Activated CD4-positive, alpha-beta T cell treated with anti-CD3 and anti-CD28 coated beads for 36 hours (primary cell): ENCODE measurements around the gene NRL. TPM values are rescaled to one million over a fixed set of nuclear protein-coding genes. Genes with fewer than 3 reads are reported as not detected.

ENCODE experiments used
- ATAC-seq: fragments of 200-7000 bp; cut with Tn5 transposase; one replicate; pipeline ENCODE4 v1.10.0; 2021; ENCODE audit warnings: mild to moderate bottlenecking, moderate library complexity
- CTCF ChIA-PET: fragments of 350-600 bp; sonication (Branson Sonifier 250); formaldehyde crosslinking; loops from one replicate; lab custom pipeline; 2021; ENCODE audit warnings: antibody characterized with exemption; lab: Charles Lee
- POLR2A ChIA-PET: fragments of 350-600 bp; sonication (Branson Sonifier 250); formaldehyde crosslinking; loops from one replicate; lab custom pipeline; 2021; ENCODE audit warnings: antibody characterized with exemption, inconsistent platforms; lab: Charles Lee
- DNase-seq: peaks from one replicate; pipeline ENCODE4 v3.0.0-alpha.2; 2020
- H3K27ac Mint-ChIP-seq: one replicate; pipeline ENCODE4 v1.8.0; 2021; ENCODE audit warnings: mixed read lengths
- H3K27me3 Mint-ChIP-seq: one replicate; pipeline ENCODE4 v1.8.0; 2021; ENCODE audit warnings: mixed read lengths
- H3K36me3 Mint-ChIP-seq: one replicate; pipeline ENCODE4 v1.8.0; 2021; ENCODE audit warnings: low read depth, mixed read lengths
- H3K4me1 Mint-ChIP-seq: one replicate; pipeline ENCODE4 v1.8.0; 2021; ENCODE audit warnings: mixed read lengths
- H3K4me3 Mint-ChIP-seq: one replicate; pipeline ENCODE4 v1.8.0; 2021; ENCODE audit warnings: mild to moderate bottlenecking, moderate library complexity, mixed read lengths
- H3K9me3 Mint-ChIP-seq: one replicate; pipeline ENCODE4 v1.8.0; 2021; ENCODE audit warnings: low read depth, mixed read lengths
- intact Hi-C, 2 experiments: fragments of 100-400 bp; cut with DNase I in 1 of 2; cut with micrococcal nuclease in 1 of 2; formaldehyde crosslinking; loops; one replicate each; pipeline versions ENCODE4 v1.14.2 to v1.15.1; 2022 to 2024; cut with DNase I, micrococcal nuclease
- total RNA-seq, 2 experiments: library from RNA; stranded (reverse); gene quantifications; one replicate each; pipeline ENCODE4 v1.2.3, GENCODE V29; 2021

The NRL gene
- 1 to 10 TPM; 1.5 to 1.6 TPM for total RNA-seq

DNA sequence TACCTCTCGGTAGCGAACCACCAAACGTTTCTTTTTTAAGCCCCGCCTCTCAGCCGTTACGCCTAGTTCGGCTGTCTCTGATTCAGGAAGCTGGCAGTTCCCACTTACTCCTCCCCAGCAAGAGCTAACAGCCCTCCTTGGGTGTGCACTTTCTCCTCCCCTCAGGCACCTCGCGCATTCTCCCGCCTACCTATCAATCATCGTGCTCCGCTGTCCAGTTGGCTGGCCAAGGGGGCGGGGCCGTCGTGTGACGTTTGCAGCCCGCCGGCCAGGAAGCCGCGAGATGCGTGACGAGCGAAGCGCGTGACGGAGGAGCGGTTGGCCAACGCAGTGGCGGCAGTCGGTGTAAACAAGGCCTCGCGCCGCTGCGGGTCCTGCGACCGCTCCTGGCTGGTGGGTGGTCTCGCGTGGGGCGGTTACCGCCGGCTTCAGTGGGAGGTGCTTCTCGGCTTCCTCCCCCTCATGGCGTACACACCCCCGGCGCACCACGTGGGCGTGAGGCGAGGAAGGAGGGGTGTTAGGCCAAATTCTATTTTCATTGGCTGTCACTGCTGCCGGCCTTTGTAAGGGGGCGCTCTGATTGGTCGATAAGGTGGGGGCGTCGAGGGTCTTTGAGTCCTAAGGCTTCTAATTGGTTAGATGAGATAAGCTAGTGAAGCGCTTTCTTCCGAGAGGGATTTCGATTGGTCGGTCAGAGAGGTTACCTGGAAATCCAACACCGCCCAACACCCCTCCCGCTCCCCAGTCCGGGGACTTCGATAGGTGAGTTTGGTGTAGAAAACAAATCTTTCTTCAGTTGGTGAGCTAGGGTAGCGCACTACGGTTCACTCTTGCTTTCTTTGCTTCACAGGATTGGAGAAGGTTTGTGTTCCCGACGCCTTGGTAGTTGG lies at the start of gene NRL, which contains the start of gene DCAF11:
Gene NRL, minus strand, starts transcription at position 418 of the 890 bp plus-strand sequence. CDS start 32,101 bp downstream, outside the sequence.
Gene DCAF11, plus strand, starts transcription at position 246 of the 890 bp plus-strand sequence. CDS start 818 bp downstream, outside the sequence.
- ATAC-seq, result peak; percentile 89
- intact Hi-C loops, result loop anchor here (1.0 to 10.0 kb wide), 19 partner anchors 20 to 1020 kb away; partner anchors contain the start of genes EMC9 (in 2 of the 2), GMPR2 (in 2 of the 2), IRF9 (in 2 of the 2) and NEDD8 (in 2 of the 2)
- peaks cover 28% of the 10 kb centered on the region for H3K4me1 Mint-ChIP-seq
- peaks cover 36% of the 10 kb centered on the region for H3K36me3 Mint-ChIP-seq
- peak within 1 kb of the TSS; percentile 85 for H3K4me3 Mint-ChIP-seq
- peak; percentile 99 for DNase-seq
- no peaks in the 10 kb centered on the region for H3K9me3 Mint-ChIP-seq
- ChIA-PET POLR2A (interaction anchor here (0.6 to 2.8 kb wide), 20 partner anchors 18 to 316 kb away, joined by 3 to 35 read pairs (median 6); partner anchors contain the start of genes CHMP4A, DHRS1, EMC9 and IPO4), CTCF (interaction anchor here (0.8 to 3.3 kb wide), 27 partner anchors 10 to 322 kb away, joined by 3 to 32 read pairs (median 5); partner anchors contain the start of genes CIDEB, EMC9, IRF9 and PCK2)
- H3K27ac Mint-ChIP-seq, result peak within 1 kb of the TSS; percentile 97
- H3K27me3 Mint-ChIP-seq, result no peaks in the 10 kb centered on the region

GRCh38 chr14:24162093-24162492 lies 47.3 kb upstream of the NRL start:
- Mint-ChIP-seq H3K9me3 (no peaks in the 10 kb centered on the region), H3K4me3 (peak overlapping the region; percentile 84), H3K36me3 (peaks cover 76% of the 10 kb centered on the region), H3K27me3 (no peaks in the 10 kb centered on the region), H3K27ac (peak overlapping the region; percentile 97), H3K4me1 (peaks cover 38% of the 10 kb centered on the region)
- ChIA-PET POLR2A (interaction anchor here (0.6 to 3.6 kb wide), 15 partner anchors 7 to 111 kb away, joined by 3 to 36 read pairs (median 5); partner anchors contain the start of genes DCAF11, EMC9, IPO4 and NRL), CTCF (interaction anchor here (0.6 to 3.6 kb wide), 22 partner anchors 12 to 623 kb away, joined by 3 to 43 read pairs (median 6); partner anchors contain the start of genes CHMP4A, CIDEB, DCAF11 and EMC9)
- DNase-seq, result peak; percentile 56
- intact Hi-C loops, result no loop called here
- ATAC-seq, result peak; percentile 13

GRCh38 chr14:24160850-24161804 lies 46.4 kb upstream of the NRL start, which contains the start of gene IRF9:
TSS of gene IRF9 (plus strand) at chr14:24161265. CDS start at chr14:24162145, 880 bp downstream.
- H3K9me3 Mint-ChIP-seq, result no peaks in the 10 kb centered on the region
- H3K36me3 Mint-ChIP-seq, result peaks cover 73% of the 10 kb centered on the region
- H3K4me1 Mint-ChIP-seq, result peaks cover 35% of the 10 kb centered on the region
- H3K27me3 Mint-ChIP-seq, result no peaks in the 10 kb centered on the region
- ChIA-PET CTCF (interaction anchor here (0.6 to 3.6 kb wide), 40 partner anchors 9 to 1066 kb away, joined by 3 to 43 read pairs (median 4); partner anchors contain the start of genes C14orf119, CHMP4A, CIDEB and DCAF11), POLR2A (interaction anchor here (0.6 to 3.6 kb wide), 20 partner anchors 8 to 112 kb away, joined by 3 to 36 read pairs (median 5); partner anchors contain the start of genes CHMP4A, DCAF11, EMC9 and IPO4)
- H3K4me3 Mint-ChIP-seq, result peak within 1 kb of the TSS; percentile 84
- ATAC-seq, result peak; percentile 89
- H3K27ac Mint-ChIP-seq, result peak within 1 kb of the TSS; percentile 97
- intact Hi-C loops, result loop anchor here (1.0 to 2.0 kb wide), 17 partner anchors 14 to 269 kb away; partner anchors contain the start of genes DCAF11 (in 2 of the 2), EMC9 (in 2 of the 2), IPO4 (in 2 of the 2) and NRL (in 2 of the 2)
- DNase-seq, result peak; percentile 98

- Mint-ChIP-seq H3K9me3 (no peaks in the 10 kb centered on the region), H3K4me3 (peak overlapping the region; percentile 84), H3K27ac (peak overlapping the region; percentile 97), H3K36me3 (peaks cover 72% of the 10 kb centered on the region), H3K4me1 (peaks cover 35% of the 10 kb centered on the region), H3K27me3 (no peaks in the 10 kb centered on the region)
- intact Hi-C loops, result loop anchor here in 1 of 2 experiments (2.0 kb wide), 1 partner anchor 146 kb away; no protein-coding TSS in a partner anchor
- no peak for DNase-seq
- no peak for ATAC-seq
- ChIA-PET CTCF (interaction anchor here (0.6 to 3.6 kb wide), 27 partner anchors 8 to 172 kb away, joined by 3 to 43 read pairs (median 6); partner anchors contain the start of genes CIDEB, DCAF11, DHRS4L2 and EMC9), POLR2A (interaction anchor here (0.6 to 3.6 kb wide), 13 partner anchors 9 to 80 kb away, joined by 3 to 36 read pairs (median 5); partner anchors contain the start of genes CHMP4A, DCAF11, EMC9 and MDP1)
These were observed 45.7 kb upstream of the NRL start for GRCh38 chr14:24160499-24160849.

DNA sequence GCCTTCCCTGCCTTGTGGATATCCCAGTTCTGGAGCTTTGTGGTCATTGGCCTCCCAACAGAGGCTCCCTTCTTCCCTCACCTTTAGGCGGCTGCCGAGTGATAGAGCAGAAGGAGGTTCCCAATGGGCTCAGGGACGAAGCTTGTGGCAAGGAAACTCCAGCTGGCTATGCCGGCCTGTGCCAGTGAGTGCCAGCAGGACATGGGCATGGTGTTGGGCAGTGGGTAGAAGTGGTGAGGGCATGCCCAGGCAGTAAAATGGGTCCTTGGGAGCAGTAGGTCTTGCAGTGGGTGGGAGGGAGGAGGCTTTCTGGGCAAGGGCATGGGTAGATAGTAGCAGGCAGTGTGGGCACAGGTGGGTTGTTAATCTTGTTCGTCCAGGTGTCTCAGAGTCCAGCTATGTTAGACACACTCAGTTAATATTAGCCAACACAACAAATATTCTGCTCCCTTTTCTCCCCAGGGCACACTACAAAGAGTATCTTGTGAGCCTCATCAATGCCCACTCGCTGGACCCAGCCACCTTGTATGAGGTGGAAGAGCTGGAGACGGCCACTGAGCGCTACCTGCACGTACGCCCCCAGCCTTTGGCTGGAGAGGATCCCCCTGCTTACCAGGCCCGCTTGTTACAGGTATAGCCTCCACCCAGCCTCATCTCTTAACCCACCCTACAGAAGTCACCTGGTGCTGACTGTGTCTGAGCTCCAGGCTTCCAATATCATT lies 45.2 kb upstream of the NRL start:
- H3K27ac Mint-ChIP-seq, result peak overlapping the region; percentile 97
- DNase-seq (no peak), ATAC-seq (no peak)
- no peaks in the 10 kb centered on the region for H3K9me3 Mint-ChIP-seq
- H3K4me3 Mint-ChIP-seq, result no peak overlapping the region
- peaks cover 71% of the 10 kb centered on the region for H3K36me3 Mint-ChIP-seq
- H3K4me1 Mint-ChIP-seq, result peaks cover 32% of the 10 kb centered on the region
- POLR2A ChIA-PET, result interaction anchor here (1.2 to 3.6 kb wide), 8 partner anchors 9 to 79 kb away, joined by 3 to 36 read pairs (median 7); partner anchors contain the start of genes CHMP4A, DCAF11, EMC9 and NRL
- CTCF ChIA-PET, result interaction anchor here (0.6 to 3.6 kb wide), 15 partner anchors 9 to 147 kb away, joined by 3 to 43 read pairs (median 14); partner anchors contain the start of genes CIDEB, DCAF11, EMC9 and NRL
- intact Hi-C loops, result loop anchor here in 1 of 2 experiments (2.0 kb wide), 1 partner anchor 145 kb away; no protein-coding TSS in a partner anchor
- H3K27me3 Mint-ChIP-seq, result no peaks in the 10 kb centered on the region

DNA sequence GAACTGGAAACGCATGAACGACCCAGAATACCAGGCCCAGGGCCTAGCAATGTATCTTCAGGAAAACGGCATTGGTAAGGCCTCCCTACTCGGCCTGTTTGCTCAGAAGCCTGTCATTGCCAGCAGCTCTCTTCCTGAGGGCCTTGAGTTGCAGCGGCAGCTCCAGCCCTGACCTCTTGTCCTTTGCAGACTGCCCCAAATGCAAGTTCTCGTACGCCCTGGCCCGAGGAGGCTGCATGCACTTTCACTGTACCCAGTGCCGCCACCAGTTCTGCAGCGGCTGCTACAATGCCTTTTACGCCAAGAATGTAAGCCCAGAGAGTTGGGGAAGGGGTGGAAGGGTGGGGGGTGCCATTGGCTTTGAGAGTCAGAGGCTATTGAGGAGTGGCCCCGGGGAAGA lies 42.6 kb upstream of the NRL start:
- DNase-seq (no peak), ATAC-seq (no peak)
- Mint-ChIP-seq H3K4me1 (peaks cover 14% of the 10 kb centered on the region), H3K4me3 (no peak overlapping the region), H3K9me3 (no peaks in the 10 kb centered on the region), H3K27me3 (no peaks in the 10 kb centered on the region), H3K27ac (no peak overlapping the region), H3K36me3 (peaks cover 55% of the 10 kb centered on the region)
- CTCF ChIA-PET, result no interaction called here
- intact Hi-C loops, result no loop called here
- POLR2A ChIA-PET, result no interaction called here

DNA sequence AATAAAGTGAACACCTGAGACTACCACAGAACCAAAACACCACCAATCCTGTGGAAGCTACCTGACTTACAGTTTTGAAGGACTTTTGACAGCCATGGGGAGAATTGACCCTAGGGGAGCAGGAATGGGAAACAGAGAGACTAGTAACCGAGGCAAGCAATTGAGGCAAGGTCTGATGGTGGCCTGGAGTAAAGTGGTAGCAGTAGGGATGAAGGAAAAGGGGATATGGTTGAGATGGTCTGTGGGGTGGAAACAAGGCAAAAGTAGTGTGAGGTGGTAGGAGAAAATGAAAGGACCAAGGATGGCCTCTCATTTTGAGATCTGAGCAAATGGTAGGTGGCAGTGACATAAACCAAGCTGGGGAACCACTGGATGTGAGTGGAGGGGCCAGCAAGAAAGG lies 42.1 kb upstream of the NRL start:
- ATAC-seq (no peak), DNase-seq (no peak)
- CTCF ChIA-PET, result no interaction called here
- Mint-ChIP-seq H3K27me3 (no peaks in the 10 kb centered on the region), H3K27ac (peak overlapping the region; percentile 49), H3K4me3 (no peak overlapping the region), H3K36me3 (peaks cover 53% of the 10 kb centered on the region), H3K9me3 (no peaks in the 10 kb centered on the region), H3K4me1 (peaks cover 9% of the 10 kb centered on the region)
- POLR2A ChIA-PET, result no interaction called here
- intact Hi-C loops, result no loop called here

DNA sequence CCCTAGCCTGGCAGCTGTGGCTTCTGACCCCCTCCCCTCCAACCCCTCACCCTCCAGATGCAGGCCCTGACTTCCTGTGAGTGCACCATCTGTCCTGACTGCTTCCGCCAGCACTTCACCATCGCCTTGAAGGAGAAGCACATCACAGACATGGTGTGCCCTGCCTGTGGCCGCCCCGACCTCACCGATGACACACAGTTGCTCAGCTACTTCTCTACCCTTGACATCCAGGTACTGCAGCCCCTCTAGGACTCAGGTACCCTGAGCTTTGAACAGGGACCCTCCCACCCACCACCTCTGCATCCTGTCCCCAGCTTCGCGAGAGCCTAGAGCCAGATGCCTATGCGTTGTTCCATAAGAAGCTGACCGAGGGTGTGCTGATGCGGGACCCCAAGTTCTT lies 40.4 kb upstream of the NRL start:
- H3K36me3 Mint-ChIP-seq, result peaks cover 53% of the 10 kb centered on the region
- POLR2A ChIA-PET, result no interaction called here
- H3K4me1 Mint-ChIP-seq, result peaks cover 6% of the 10 kb centered on the region
- CTCF ChIA-PET, result interaction anchor here (1.2 kb wide), 1 partner anchor 8 kb away, joined by 6 read pairs; the partner anchor contains the start of gene RNF31
- DNase-seq (no peak), ATAC-seq (no peak)
- H3K9me3 Mint-ChIP-seq, result no peaks in the 10 kb centered on the region
- no peak overlapping the region for H3K27ac Mint-ChIP-seq
- no peaks in the 10 kb centered on the region for H3K27me3 Mint-ChIP-seq
- no peak overlapping the region for H3K4me3 Mint-ChIP-seq
- intact Hi-C loops, result no loop called here

- POLR2A ChIA-PET, result interaction anchor here (0.8 to 1.2 kb wide), 3 partner anchors 8 to 10 kb away, joined by 3 to 5 read pairs (median 4); partner anchors contain the start of genes EMC9 and IRF9
- Mint-ChIP-seq H3K9me3 (no peaks in the 10 kb centered on the region), H3K4me1 (peaks cover 25% of the 10 kb centered on the region), H3K27me3 (no peaks in the 10 kb centered on the region), H3K4me3 (no peak overlapping the region), H3K27ac (no peak overlapping the region), H3K36me3 (peaks cover 56% of the 10 kb centered on the region)
- CTCF ChIA-PET, result interaction anchor here (2.4 to 2.7 kb wide), 2 partner anchors 9 to 43 kb away, joined by 10 to 21 read pairs; partner anchors contain the start of gene IRF9
- intact Hi-C loops, result no loop called here
- no peak for ATAC-seq
- DNase-seq, result no peak
These were observed 36.8 kb upstream of the NRL start for GRCh38 chr14:24151404-24152080.
